A673 (cell line): ENCODE results near the gene ABCG5. TPM values are rescaled to one million over a fixed set of nuclear protein-coding genes. Genes with fewer than 3 reads are reported as not detected.

Source experiments
- BruUV-seq: library from RNA; stranded (reverse); fragments of 400-500 nt; replicated peaks from 2 replicates; lab custom pipeline; 2021; lab: Mats Ljungman, UMichigan
- CTCF ChIA-PET: fragments of 300-600 bp; sonication (Branson Sonifier 250); formaldehyde crosslinking; loops from one replicate; lab custom pipeline; 2022; ENCODE audit warnings: antibody characterized with exemption; lab: Charles Lee
- POLR2A ChIA-PET: fragments of 300-600 bp; sonication (Branson Sonifier 250); formaldehyde crosslinking; loops from one replicate; lab custom pipeline; 2022; ENCODE audit warnings: antibody characterized with exemption; ENCODE audit not compliant: low non-redundant PET; lab: Charles Lee
- DNase-seq: peaks from one replicate; pipeline ENCODE4 v3.0.0-alpha.2; 2015; ENCODE audit warnings: low spot score
- H3K27ac ChIP-seq: fragments of 200-600 bp; sonication (generic); 2 replicates; pipeline ENCODE4 v1.5.1; 2016; ENCODE audit warnings: mixed run types, low read depth, mild to moderate bottlenecking, mixed read lengths, antibody characterized with exemption, low read length; ENCODE audit not compliant: poor library complexity, severe bottlenecking
- H3K27me3 ChIP-seq: fragments of 200-600 bp; sonication (generic); replicated peaks from 2 replicates; pipeline ENCODE4 v1.6.1; 2017; ENCODE audit warnings: mixed run types, low read depth, mild to moderate bottlenecking, mixed read lengths, antibody characterized with exemption, low read length; ENCODE audit not compliant: insufficient read depth, poor library complexity
- H3K36me3 ChIP-seq: fragments of 200-600 bp; sonication (generic); 2 replicates; pipeline ENCODE4 v1.6.1; 2016; ENCODE audit warnings: mixed run types, mild to moderate bottlenecking, mixed read lengths, antibody characterized with exemption, low read length; ENCODE audit not compliant: insufficient read depth, poor library complexity, severe bottlenecking
- H3K4me1 ChIP-seq: fragments of 200-600 bp; sonication (generic); 2 replicates; pipeline ENCODE4 v1.6.1; 2017; ENCODE audit warnings: mixed run types, mild to moderate bottlenecking, mixed read lengths, antibody characterized with exemption, low read length; ENCODE audit not compliant: insufficient read depth, poor library complexity, severe bottlenecking
- H3K4me3 ChIP-seq: fragments of 200-600 bp; sonication (generic); 2 replicates; pipeline ENCODE4 v1.5.1; 2016; ENCODE audit warnings: low read depth, mixed run types, mild to moderate bottlenecking, mixed read lengths, low read length; ENCODE audit not compliant: poor library complexity, severe bottlenecking
- H3K9me3 ChIP-seq: fragments of 200-600 bp; sonication (generic); 2 replicates; pipeline ENCODE4 v1.6.1; 2016; ENCODE audit warnings: mixed run types, low read depth, mild to moderate bottlenecking, mixed read lengths, antibody characterized with exemption, low read length; ENCODE audit not compliant: poor library complexity, severe bottlenecking
- EZH2 ChIP-seq: fragments of 200-600 bp; sonication (generic); IDR thresholded peaks from 2 replicates; pipeline ENCODE4 v1.6.1; 2017; ENCODE audit warnings: borderline replicate concordance, low read depth, mild to moderate bottlenecking, mixed read lengths, antibody characterized with exemption, low read length; ENCODE audit not compliant: poor library complexity, severe bottlenecking
- intact Hi-C: fragments of 100-400 bp; cut with micrococcal nuclease; formaldehyde crosslinking; loops from one replicate; pipeline ENCODE4 v1.10.0; 2022; ENCODE audit not compliant: unreplicated experiment
- total RNA-seq: library from RNA; stranded (reverse); gene quantifications from 2 replicates; pipeline ENCODE4 v1.2.3, GENCODE V29; 2021
- TF ChIP-seq, protein P1 (sequence below): fragments of 300-800, 200-600 bp; sonication (generic); conservative IDR thresholded peaks from 2 replicates; pipeline ENCODE4 v1.5.1; 2017; ENCODE audit warnings: low read depth, mild to moderate bottlenecking, antibody characterized with exemption, low read length, moderate library complexity, mixed read lengths

ABCG5 gene
- total RNA-seq, 1 experiment from 2014 or later, result not detected

DNA sequence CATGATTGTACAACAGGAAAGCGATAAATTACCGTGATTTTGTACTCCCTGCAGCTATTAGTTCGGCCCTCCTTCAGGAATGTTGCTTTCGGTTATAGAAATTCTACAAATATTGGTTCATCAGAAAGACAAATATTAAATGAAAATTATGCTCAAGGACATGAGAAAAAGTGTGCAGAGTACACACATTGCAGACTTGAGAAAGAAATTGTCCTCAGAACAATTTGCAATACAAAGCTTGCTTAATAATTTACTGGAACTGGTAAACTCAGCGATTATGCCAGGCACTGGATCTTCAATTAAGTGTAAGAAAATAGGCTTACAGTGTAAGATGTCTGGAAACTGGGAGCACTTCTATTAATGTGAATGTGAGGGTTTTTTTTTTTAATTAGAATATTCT lies 46.0 kb upstream of the ABCG5 start:
- no peak for DNase-seq
- Histone ChIP-seq H3K27me3 (no peaks in the 10 kb centered on the region), H3K4me1 (no peaks in the 10 kb centered on the region), H3K4me3 (no peak overlapping the region), H3K9me3 (no peaks in the 10 kb centered on the region), H3K27ac (no peak overlapping the region), H3K36me3 (peaks cover 31% of the 10 kb centered on the region)
- intact Hi-C loops, result no loop called here
- BruUV-seq, result no TSS peak
- TF ChIP-seq, protein P1, sequence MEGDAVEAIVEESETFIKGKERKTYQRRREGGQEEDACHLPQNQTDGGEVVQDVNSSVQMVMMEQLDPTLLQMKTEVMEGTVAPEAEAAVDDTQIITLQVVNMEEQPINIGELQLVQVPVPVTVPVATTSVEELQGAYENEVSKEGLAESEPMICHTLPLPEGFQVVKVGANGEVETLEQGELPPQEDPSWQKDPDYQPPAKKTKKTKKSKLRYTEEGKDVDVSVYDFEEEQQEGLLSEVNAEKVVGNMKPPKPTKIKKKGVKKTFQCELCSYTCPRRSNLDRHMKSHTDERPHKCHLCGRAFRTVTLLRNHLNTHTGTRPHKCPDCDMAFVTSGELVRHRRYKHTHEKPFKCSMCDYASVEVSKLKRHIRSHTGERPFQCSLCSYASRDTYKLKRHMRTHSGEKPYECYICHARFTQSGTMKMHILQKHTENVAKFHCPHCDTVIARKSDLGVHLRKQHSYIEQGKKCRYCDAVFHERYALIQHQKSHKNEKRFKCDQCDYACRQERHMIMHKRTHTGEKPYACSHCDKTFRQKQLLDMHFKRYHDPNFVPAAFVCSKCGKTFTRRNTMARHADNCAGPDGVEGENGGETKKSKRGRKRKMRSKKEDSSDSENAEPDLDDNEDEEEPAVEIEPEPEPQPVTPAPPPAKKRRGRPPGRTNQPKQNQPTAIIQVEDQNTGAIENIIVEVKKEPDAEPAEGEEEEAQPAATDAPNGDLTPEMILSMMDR, result no peak
- no peak for TF ChIP-seq EZH2
- ChIA-PET POLR2A (no interaction called here), CTCF (no interaction called here)

DNA sequence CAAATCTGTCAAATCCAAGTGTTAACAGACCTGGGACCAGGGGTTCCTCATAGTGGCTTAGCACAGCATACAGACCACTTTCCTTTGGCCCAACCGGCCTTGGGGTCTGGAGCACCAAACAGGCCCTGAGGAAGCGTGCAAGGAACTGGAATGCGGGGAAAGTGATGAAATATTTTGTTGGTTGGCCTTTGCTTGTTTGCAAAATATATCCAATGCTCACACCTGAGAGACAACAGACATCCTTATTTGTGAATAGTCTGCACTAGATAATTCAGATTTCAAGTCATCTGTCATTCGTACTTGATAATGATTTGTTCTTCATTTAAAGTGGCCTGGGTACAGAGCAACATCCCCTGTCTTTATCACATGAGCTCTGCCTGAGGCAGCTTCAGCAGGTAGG lies 43.7 kb upstream of the ABCG5 start:
- no peak for TF ChIP-seq EZH2
- TF ChIP-seq, protein P1, result no peak
- Histone ChIP-seq H3K4me3 (no peak overlapping the region), H3K27ac (no peak overlapping the region), H3K36me3 (peaks cover 9% of the 10 kb centered on the region), H3K27me3 (no peaks in the 10 kb centered on the region), H3K4me1 (peaks cover 4% of the 10 kb centered on the region), H3K9me3 (no peaks in the 10 kb centered on the region)
- ChIA-PET CTCF (no interaction called here), POLR2A (no interaction called here)
- DNase-seq, result no peak
- intact Hi-C loops, result no loop called here
- no TSS peak for BruUV-seq

DNA sequence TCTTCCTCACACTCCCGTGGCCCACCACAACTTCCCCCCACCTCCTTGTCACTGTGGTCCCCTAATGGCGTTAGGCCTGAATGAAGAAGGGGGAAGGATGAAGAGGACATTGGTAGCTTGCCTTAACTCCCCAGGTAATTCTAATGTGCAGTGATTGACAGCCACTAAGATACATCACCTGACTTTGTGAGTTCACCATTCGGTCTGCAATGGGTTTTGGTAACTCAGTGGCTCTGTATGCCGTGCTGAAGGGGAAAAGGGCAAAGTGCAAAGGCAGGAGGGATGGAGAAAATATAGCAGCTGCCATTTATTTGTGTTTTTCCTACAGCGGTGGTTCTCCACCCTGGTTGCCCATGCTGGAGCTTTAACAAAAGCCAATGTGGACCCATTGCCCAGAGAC lies 42.3 kb upstream of the ABCG5 start:
- ChIA-PET CTCF (no interaction called here), POLR2A (no interaction called here)

More for the DNA sequence above, 42.3 kb upstream of the ABCG5 start:
- Histone ChIP-seq H3K36me3 (no peaks in the 10 kb centered on the region), H3K4me1 (peaks cover 4% of the 10 kb centered on the region), H3K4me3 (no peak overlapping the region), H3K27me3 (no peaks in the 10 kb centered on the region), H3K9me3 (no peaks in the 10 kb centered on the region), H3K27ac (no peak overlapping the region)
- DNase-seq, result no peak
- intact Hi-C loops, result no loop called here
- BruUV-seq, result no TSS peak
- TF ChIP-seq EZH2, result no peak
- TF ChIP-seq, protein P1, result no peak
